ENCODE results near the gene ATP13A3.

DNA sequence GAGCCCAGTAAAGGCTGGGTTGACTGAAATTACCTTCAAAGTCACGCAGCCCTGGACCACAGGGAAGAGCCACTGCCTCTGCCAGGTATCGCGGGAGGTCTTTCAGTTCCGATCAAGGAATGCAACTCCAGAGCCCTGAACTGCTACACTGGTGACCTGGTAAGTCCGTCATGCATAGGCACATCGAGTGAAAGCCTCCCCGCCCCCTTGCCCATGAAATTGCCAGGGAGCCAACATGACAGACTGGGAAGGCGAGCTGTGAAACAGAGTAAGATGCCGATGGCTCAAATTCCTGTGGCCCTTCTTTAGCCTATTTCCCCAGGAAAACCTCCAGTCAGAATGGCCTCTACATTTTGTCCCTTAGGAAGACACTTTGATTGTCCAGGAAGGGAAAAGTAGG lies 85.5 kb downstream of the ATP13A3 start:
- TF ChIP-seq, protein P1, sequence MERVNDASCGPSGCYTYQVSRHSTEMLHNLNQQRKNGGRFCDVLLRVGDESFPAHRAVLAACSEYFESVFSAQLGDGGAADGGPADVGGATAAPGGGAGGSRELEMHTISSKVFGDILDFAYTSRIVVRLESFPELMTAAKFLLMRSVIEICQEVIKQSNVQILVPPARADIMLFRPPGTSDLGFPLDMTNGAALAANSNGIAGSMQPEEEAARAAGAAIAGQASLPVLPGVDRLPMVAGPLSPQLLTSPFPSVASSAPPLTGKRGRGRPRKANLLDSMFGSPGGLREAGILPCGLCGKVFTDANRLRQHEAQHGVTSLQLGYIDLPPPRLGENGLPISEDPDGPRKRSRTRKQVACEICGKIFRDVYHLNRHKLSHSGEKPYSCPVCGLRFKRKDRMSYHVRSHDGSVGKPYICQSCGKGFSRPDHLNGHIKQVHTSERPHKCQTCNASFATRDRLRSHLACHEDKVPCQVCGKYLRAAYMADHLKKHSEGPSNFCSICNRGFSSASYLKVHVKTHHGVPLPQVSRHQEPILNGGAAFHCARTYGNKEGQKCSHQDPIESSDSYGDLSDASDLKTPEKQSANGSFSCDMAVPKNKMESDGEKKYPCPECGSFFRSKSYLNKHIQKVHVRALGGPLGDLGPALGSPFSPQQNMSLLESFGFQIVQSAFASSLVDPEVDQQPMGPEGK (CRISPR knock-in tag; IDR thresholded peaks at IDR 0.05; ENCODE audit: borderline replicate concordance) = no peak
- TF ChIP-seq OSR1 (CRISPR knock-in tag; IDR thresholded peaks at IDR 0.05) (no peak), CSDC2 (CRISPR knock-in tag; IDR thresholded peaks at IDR 0.05) (no peak), ZFP3 (CRISPR knock-in tag; IDR thresholded peaks at IDR 0.05) (no peak)
